NCI-H2196 (cell line): Measurements from ENCODE around the gene PPY.
"Not testable (repeated sequence)": the region's sequence is repeated elsewhere in the genome, so short reads cannot be mapped to it uniquely, and the experiment has no call there.

Experiments used
- DNase-seq: peaks from one replicate; lab custom pipeline; 2025; ENCODE audit not compliant: unreplicated experiment; lab: John Stamatoyannopoulos, UW

PPY gene

GRCh38 chr17:43967251-43967875, 25.1 kb upstream of the PPY start:
- no peak for DNase-seq

- no peak for DNase-seq
Observed at GRCh38 chr17:43966276-43966675, 24.0 kb upstream of the PPY start.

DNA sequence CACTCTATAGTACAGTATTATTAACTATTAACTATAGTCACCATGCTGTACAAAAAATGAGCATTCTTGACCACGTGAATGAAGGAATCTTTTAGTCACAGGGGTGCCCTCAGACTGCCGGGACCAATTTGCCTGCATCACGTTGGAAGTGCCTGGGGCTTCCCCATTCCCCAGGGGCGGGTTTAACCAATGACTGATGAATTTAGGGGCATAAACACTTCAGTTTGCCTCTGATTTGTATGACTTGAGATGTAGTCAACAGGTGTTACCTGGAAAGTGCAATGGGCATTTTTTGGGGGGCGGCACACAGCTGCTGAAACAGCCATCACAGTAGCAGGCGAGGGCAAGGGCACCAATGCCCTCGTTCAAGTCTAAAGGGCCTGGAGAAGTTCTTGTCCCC, 20.2 kb upstream of the PPY start:
- DNase-seq, result no peak

GRCh38 chr17:43961954-43962353, 19.7 kb upstream of the PPY start:
- DNase-seq, result no peak

- DNase-seq, result not testable (repeated sequence)
Observed at GRCh38 chr17:43961292-43961691, 19.0 kb upstream of the PPY start.

DNA sequence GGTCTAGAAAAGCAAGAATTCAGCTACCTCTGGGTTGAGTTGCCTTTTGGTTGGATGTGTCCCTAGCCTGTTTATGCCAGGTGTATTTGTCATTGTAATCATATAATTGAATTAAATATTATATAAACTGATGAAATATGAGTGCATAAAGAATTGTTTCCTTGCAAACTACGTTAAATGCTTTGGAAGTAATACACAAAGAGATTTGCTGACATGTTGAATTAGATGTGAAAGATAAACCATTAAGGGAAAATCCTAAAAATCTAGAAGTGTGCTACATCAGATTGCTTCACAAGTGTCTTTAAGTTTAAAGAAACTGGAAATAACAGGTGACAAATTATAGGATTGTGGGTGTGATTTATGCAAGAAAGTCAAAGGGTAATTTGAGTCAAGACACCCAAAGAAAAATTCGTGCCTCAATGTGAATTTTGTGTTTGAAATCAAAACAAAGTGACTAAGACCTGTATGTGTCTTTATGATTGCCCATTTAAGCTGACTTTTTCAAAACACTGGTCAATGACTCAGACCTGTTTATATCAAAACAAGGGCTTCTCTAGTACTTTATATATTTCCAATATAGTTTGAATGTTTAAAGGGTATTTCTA, 16.6 kb upstream of the PPY start:
- DNase-seq, result no peak

- DNase-seq, result no peak
Observed at GRCh38 chr17:43956222-43956621, 13.9 kb upstream of the PPY start.

DNA sequence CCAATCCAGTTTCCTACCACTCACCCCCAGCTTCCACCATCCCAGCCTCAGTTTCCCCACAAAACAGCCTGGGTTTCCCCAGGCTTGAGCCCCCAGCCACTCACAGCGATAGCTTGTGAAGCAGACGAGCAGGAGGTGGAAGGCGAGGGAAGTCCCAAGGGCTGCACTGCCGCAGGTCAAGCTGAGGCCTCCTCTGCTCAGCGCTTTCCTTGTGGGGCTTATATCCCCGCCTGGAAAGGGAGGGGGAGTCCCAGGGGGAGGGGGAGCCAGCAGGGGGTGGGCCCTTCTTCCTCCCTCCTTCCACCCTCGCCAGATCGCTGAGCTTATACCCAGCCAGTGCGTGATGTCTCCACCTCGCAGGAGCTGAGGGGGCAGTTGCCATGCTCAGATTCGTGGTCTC, 11.5 kb upstream of the PPY start, which contains the start of gene PYY:
Gene PYY (minus strand): TSS at position 195 of the 400 bp plus-strand sequence. CDS start 457 bp downstream, outside the sequence.
- DNase-seq, result no peak

DNA sequence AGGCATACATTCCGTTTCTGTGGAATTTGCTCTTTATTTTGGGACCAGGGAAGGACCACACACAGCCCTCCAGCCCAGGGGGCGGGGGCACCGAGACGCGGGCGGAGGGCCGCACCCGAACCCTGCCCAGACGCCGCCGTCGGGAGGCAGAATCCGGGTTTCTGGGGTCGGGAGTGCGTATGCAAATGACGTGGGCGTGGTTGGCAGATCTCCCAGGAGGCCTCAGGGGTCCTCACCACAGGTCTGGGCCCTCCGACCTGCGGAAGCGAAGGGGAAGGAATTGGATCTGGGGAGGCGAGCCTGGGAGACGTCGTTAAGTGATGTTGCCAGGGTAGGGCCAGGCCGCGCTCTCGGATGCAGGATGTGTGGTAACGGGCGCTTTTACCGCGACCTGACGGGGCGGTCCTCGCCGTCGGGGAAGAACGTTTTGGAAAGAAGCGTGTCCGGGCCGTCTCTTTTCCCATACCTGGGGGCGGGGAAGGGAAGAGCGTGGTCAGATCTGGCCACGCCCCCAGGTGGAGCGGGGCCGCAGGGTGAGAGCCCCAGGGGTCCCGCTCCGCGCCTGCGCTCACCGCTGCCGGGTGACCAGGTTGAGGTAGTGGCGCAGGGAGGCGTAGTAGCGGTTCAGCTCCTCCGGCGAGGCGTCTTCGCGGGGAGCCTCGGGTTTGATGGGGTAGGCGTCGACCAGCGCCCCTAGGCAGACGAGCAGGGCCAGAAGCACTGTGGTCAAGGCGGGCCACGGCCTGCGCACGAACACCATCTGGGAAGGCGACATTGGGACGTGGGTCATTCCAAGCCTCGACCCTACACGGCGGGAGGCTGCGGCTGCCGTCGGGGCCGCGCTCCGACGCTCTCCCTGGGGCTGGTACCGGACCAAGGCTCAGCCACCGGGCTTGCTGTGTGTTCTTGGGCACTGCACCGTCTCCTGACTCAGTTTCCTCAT, 10.7 kb upstream of the PPY start:
- no peak for DNase-seq

DNA sequence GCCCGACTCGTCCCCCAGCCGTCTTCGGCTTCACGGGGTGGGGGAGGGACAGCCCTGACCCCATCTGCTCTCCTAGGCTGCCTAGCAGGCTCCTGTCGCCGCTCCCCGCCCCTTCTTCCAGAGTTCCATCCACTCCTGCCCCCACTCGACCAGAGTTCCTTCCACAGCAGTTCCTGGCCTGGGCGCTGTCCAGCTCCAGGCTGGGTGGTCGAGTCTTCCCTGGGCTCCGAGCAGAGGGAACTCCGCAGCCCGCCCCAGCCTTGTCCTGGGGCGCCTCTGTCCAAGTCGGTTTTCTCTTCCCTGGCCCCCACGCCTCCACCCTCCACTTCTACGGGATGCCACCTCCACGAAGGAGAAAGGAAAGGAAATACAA, 10.1 kb upstream of the PPY start:
- DNase-seq, result no peak

GRCh38 chr17:43951750-43952149, 9.5 kb upstream of the PPY start:
- no peak for DNase-seq

GRCh38 chr17:43950554-43950953, 8.3 kb upstream of the PPY start:
- no peak for DNase-seq

- DNase-seq, result no peak
Observed at GRCh38 chr17:43949781-43950180, 7.5 kb upstream of the PPY start.

DNA sequence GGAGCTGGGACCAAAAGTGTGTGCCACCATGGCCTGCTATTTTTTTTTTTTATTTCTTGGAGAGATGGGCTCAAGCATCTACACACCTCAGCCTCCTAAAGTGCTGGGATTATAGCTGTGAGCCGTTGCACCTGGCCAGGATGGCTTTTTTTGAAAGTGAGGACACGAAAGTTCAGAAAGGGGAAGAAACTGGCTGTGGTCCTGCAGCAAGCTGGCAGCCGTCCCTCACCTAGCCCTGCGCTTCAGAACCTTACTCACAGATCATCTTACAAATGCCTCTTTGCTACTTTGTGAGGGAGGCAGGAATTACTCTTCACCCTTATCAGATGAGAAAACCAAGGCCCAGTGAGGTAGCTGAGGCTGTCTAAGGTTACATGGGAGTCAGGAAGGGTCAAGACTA, 4.5 kb upstream of the PPY start:
- DNase-seq, result peak; percentile 16

- no peak for DNase-seq
Observed at GRCh38 chr17:43945074-43945829, 3.0 kb upstream of the PPY start.

DNA sequence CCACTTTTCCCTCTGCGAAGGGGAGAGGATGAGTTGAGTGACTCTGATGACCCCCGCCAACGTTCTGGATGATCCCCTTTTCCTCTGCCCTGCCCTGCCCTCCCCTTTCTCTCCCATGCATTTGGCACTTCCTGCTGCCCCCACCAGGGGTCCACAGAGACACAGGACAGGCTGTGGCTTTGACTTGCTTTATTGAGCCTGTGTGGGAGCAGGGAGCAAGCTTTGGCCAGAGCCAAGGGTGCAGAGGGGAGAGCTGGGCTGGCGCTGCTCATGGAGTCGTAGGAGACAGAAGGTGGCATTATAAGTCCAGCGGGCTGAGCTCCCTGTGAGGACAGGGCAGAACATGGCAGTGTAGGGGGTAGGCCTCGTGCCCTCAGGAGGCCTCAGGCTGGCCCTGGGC, 1.6 kb downstream of the PPY start:
- DNase-seq, result peak; percentile 48

- no peak for DNase-seq
Observed at GRCh38 chr17:43939886-43940285, 2.4 kb downstream of the PPY start.

DNA sequence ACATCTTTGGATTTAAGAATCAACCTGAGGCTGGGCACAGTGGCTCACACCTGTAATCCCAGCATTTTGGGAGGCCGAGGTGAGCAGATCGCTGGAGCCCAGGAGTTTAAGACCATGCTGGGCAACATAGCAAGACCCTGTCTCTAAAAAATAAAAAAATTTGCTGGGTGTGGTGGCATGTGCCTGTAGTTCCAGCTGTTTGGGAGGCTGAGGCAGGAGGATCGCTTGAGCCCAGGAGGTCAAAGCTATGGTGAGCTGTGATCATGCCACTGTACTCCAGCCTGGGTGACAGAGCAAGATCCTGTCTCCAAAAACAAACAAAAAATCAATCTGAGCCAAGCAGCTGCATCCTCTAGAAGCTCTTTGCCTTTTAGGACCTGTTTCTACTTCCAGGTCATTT, 2.8 kb downstream of the PPY start:
- DNase-seq, result not testable (repeated sequence)

- no peak for DNase-seq
Observed at GRCh38 chr17:43938838-43939182, 3.5 kb downstream of the PPY start.

- DNase-seq, result no peak
Observed at GRCh38 chr17:43936434-43936833, 5.8 kb downstream of the PPY start.

DNA sequence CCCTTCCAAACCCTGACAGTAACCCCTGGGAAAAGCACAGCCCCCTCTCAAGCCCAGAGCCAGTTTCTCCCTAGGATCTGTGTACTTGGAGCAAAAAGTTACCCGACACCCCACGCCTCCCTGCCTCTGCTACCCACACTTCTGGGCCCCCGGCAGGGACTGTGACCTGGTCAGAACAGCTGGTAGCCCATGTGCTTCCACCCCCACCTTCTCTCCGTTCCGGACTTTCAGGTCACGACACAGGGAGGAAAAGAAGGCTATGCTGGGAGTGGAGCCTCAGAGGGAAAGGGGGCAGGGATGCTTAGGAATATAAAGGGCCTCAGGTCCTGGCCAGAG, 6.4 kb downstream of the PPY start:
- no peak for DNase-seq
